ENCODE results near the gene HIP1R. TPM values are rescaled to one million over a fixed set of nuclear protein-coding genes. Genes with fewer than 3 reads are reported as not detected.
"Not testable (repeated sequence)": the region's sequence is repeated elsewhere in the genome, so short reads cannot be mapped to it uniquely, and the experiment has no call there.

HIP1R gene
- total RNA-seq, 1 experiment from 2014 or later: 44.6 TPM

- no TSS peak for BruUV-seq (replicated peaks)
- H3K27me3 Mint-ChIP-seq (ENCODE audit: insufficient read depth, unreplicated experiment): no peaks in the 10 kb centered on the region
- no peak for DNase-seq (ENCODE audit: unreplicated experiment)
- H3K9me3 Mint-ChIP-seq (ENCODE audit: unreplicated experiment): no peaks in the 10 kb centered on the region
- intact Hi-C loops (cut with micrococcal nuclease): no loop called here
- ChIA-PET POLR2A (interaction anchor here (1.0 kb wide), 1 partner anchor 17 kb away, joined by 3 read pairs; no protein-coding TSS in a partner anchor), CTCF (interaction anchor here (0.5 to 2.1 kb wide), 2 partner anchors 10 to 56 kb away, joined by 4 to 23 read pairs; no protein-coding TSS in a partner anchor)
- TF ChIP-seq CTCF (IDR thresholded peaks at IDR 0.05; ENCODE audit: unreplicated experiment): no peak
- no peaks in the 10 kb centered on the region for H3K36me3 Mint-ChIP-seq (ENCODE audit: insufficient read depth, unreplicated experiment)
- no peaks in the 10 kb centered on the region for H3K4me1 Mint-ChIP-seq (ENCODE audit: insufficient read depth, unreplicated experiment)
- H3K4me3 Mint-ChIP-seq (ENCODE audit: unreplicated experiment): no peak overlapping the region
- no peak overlapping the region for H3K27ac Mint-ChIP-seq (ENCODE audit: low read depth, unreplicated experiment)
These were observed 31.3 kb upstream of the HIP1R start for GRCh38 chr12:122803937-122804336.

GRCh38 chr12:122804957-122805356 is 30.3 kb upstream of the HIP1R start:
- H3K4me1 Mint-ChIP-seq (ENCODE audit: insufficient read depth, unreplicated experiment); BruUV-seq (replicated peaks); intact Hi-C loops (cut with micrococcal nuclease); H3K9me3 Mint-ChIP-seq (ENCODE audit: unreplicated experiment); H3K36me3 Mint-ChIP-seq (ENCODE audit: insufficient read depth, unreplicated experiment); H3K27me3 Mint-ChIP-seq (ENCODE audit: insufficient read depth, unreplicated experiment); H3K27ac Mint-ChIP-seq (ENCODE audit: low read depth, unreplicated experiment); H3K4me3 Mint-ChIP-seq (ENCODE audit: unreplicated experiment); DNase-seq (ENCODE audit: unreplicated experiment): not testable (repeated sequence)
- ChIA-PET POLR2A (interaction anchor here (0.6 to 1.0 kb wide), 2 partner anchors 18 to 22 kb away, joined by 3 to 4 read pairs; no protein-coding TSS in a partner anchor), CTCF (interaction anchor here (0.5 to 2.7 kb wide), 3 partner anchors 12 to 359 kb away, joined by 3 to 19 read pairs (median 9); no protein-coding TSS in a partner anchor)

GRCh38 chr12:122807651-122808050 is 27.6 kb upstream of the HIP1R start:
- CTCF ChIA-PET: interaction anchor here (0.6 to 1.5 kb wide), 3 partner anchors 53 to 425 kb away, joined by 4 to 7 read pairs (median 5); no protein-coding TSS in a partner anchor
- Mint-ChIP-seq H3K9me3 (ENCODE audit: unreplicated experiment) (no peaks in the 10 kb centered on the region), H3K27ac (ENCODE audit: low read depth, unreplicated experiment) (no peak overlapping the region), H3K27me3 (ENCODE audit: insufficient read depth, unreplicated experiment) (no peaks in the 10 kb centered on the region), H3K4me1 (ENCODE audit: insufficient read depth, unreplicated experiment) (no peaks in the 10 kb centered on the region), H3K4me3 (ENCODE audit: unreplicated experiment) (no peak overlapping the region), H3K36me3 (ENCODE audit: insufficient read depth, unreplicated experiment) (no peaks in the 10 kb centered on the region)
- intact Hi-C loops (cut with micrococcal nuclease): no loop called here
- TF ChIP-seq CTCF (IDR thresholded peaks at IDR 0.05; ENCODE audit: unreplicated experiment): no peak
- POLR2A ChIA-PET: interaction anchor here (1.5 kb wide), 1 partner anchor 52 kb away, joined by 3 read pairs; no protein-coding TSS in a partner anchor
- no peak for DNase-seq (ENCODE audit: unreplicated experiment)
- BruUV-seq (replicated peaks): no TSS peak

- H3K4me3 Mint-ChIP-seq (ENCODE audit: unreplicated experiment): no peak overlapping the region
- BruUV-seq (replicated peaks): no TSS peak
- no peak overlapping the region for H3K27ac Mint-ChIP-seq (ENCODE audit: low read depth, unreplicated experiment)
- H3K4me1 Mint-ChIP-seq (ENCODE audit: insufficient read depth, unreplicated experiment): no peaks in the 10 kb centered on the region
- no peaks in the 10 kb centered on the region for H3K36me3 Mint-ChIP-seq (ENCODE audit: insufficient read depth, unreplicated experiment)
- no peaks in the 10 kb centered on the region for H3K9me3 Mint-ChIP-seq (ENCODE audit: unreplicated experiment)
- no peaks in the 10 kb centered on the region for H3K27me3 Mint-ChIP-seq (ENCODE audit: insufficient read depth, unreplicated experiment)
- CTCF ChIA-PET: no interaction called here
- intact Hi-C loops (cut with micrococcal nuclease): no loop called here
- DNase-seq (ENCODE audit: unreplicated experiment): no peak
- no peak for TF ChIP-seq CTCF (IDR thresholded peaks at IDR 0.05; ENCODE audit: unreplicated experiment)
- POLR2A ChIA-PET: interaction anchor here (0.6 kb wide), 2 partner anchors 41 to 229 kb away, joined by 4 to 5 read pairs; no protein-coding TSS in a partner anchor
These were observed 23.5 kb upstream of the HIP1R start for GRCh38 chr12:122811777-122812176.

Measured in MCF 10A (cell line).